ENCODE data around the gene KIAA1210.

KIAA1210 gene

GRCh38 chrX:119072744-119073143 lies 54.9 kb downstream of the KIAA1210 start, which contains the start of gene CT47C1:
Gene CT47C1 (plus strand): TSS chrX:119072993. CDS start chrX:119073226, 233 bp downstream.
- no peaks in the 10 kb centered on the region for H3K27me3 Mint-ChIP-seq
- H3K36me3 Mint-ChIP-seq = no peaks in the 10 kb centered on the region
- no peak within 1 kb of the TSS for H3K4me3 Mint-ChIP-seq
- H3K4me1 Mint-ChIP-seq (ENCODE audit: low read depth) = no peaks in the 10 kb centered on the region
- no peaks in the 10 kb centered on the region for H3K9me3 Mint-ChIP-seq (ENCODE audit: low read depth)
- no peak within 1 kb of the TSS for H3K27ac Mint-ChIP-seq

- H3K4me3 Mint-ChIP-seq = no peak overlapping the region
- no peak overlapping the region for H3K27ac Mint-ChIP-seq
Measured at GRCh38 chrX:119071381-119071780, 56.2 kb downstream of the KIAA1210 start.

GRCh38 chrX:119069762-119070161 lies 57.9 kb downstream of the KIAA1210 start:
- Mint-ChIP-seq H3K4me3 (no peak overlapping the region), H3K9me3 (ENCODE audit: low read depth) (no peaks in the 10 kb centered on the region), H3K27ac (no peak overlapping the region), H3K27me3 (no peaks in the 10 kb centered on the region), H3K4me1 (ENCODE audit: low read depth) (no peaks in the 10 kb centered on the region), H3K36me3 (no peaks in the 10 kb centered on the region)

More at GRCh38 chrX:119071381-119071780, 56.2 kb downstream of the KIAA1210 start:
- Mint-ChIP-seq H3K27me3 (no peaks in the 10 kb centered on the region), H3K4me1 (ENCODE audit: low read depth) (no peaks in the 10 kb centered on the region), H3K9me3 (ENCODE audit: low read depth) (no peaks in the 10 kb centered on the region), H3K36me3 (no peaks in the 10 kb centered on the region)

GRCh38 chrX:119069128-119069527 lies 58.5 kb downstream of the KIAA1210 start:
- no peak overlapping the region for H3K4me3 Mint-ChIP-seq
- no peaks in the 10 kb centered on the region for H3K9me3 Mint-ChIP-seq (ENCODE audit: low read depth)
- no peaks in the 10 kb centered on the region for H3K27me3 Mint-ChIP-seq
- H3K27ac Mint-ChIP-seq = no peak overlapping the region
- H3K4me1 Mint-ChIP-seq (ENCODE audit: low read depth) = no peaks in the 10 kb centered on the region
- H3K36me3 Mint-ChIP-seq = no peaks in the 10 kb centered on the region

GRCh38 chrX:119067023-119067739 lies 60.4 kb downstream of the KIAA1210 start:
- Mint-ChIP-seq H3K27ac (no peak overlapping the region), H3K27me3 (no peaks in the 10 kb centered on the region), H3K4me1 (ENCODE audit: low read depth) (no peaks in the 10 kb centered on the region), H3K4me3 (no peak overlapping the region), H3K36me3 (no peaks in the 10 kb centered on the region), H3K9me3 (ENCODE audit: low read depth) (no peaks in the 10 kb centered on the region)

- Mint-ChIP-seq H3K27ac (no peak overlapping the region), H3K36me3 (no peaks in the 10 kb centered on the region)
Measured at GRCh38 chrX:119063428-119063827, 64.2 kb downstream of the KIAA1210 start.

GRCh38 chrX:119062750-119063374 lies 64.8 kb downstream of the KIAA1210 start:
- Mint-ChIP-seq H3K4me3 (no peak overlapping the region), H3K4me1 (ENCODE audit: low read depth) (no peaks in the 10 kb centered on the region), H3K27ac (no peak overlapping the region), H3K36me3 (no peaks in the 10 kb centered on the region), H3K9me3 (ENCODE audit: low read depth) (no peaks in the 10 kb centered on the region), H3K27me3 (no peaks in the 10 kb centered on the region)

More at GRCh38 chrX:119063428-119063827, 64.2 kb downstream of the KIAA1210 start:
- H3K27me3 Mint-ChIP-seq = no peaks in the 10 kb centered on the region
- no peaks in the 10 kb centered on the region for H3K9me3 Mint-ChIP-seq (ENCODE audit: low read depth)
- no peak overlapping the region for H3K4me3 Mint-ChIP-seq
- H3K4me1 Mint-ChIP-seq (ENCODE audit: low read depth) = no peaks in the 10 kb centered on the region

- Mint-ChIP-seq H3K27me3 (peaks cover 3% of the 10 kb centered on the region), H3K9me3 (ENCODE audit: low read depth) (no peaks in the 10 kb centered on the region), H3K27ac (no peak overlapping the region), H3K4me1 (ENCODE audit: low read depth) (no peaks in the 10 kb centered on the region), H3K36me3 (no peaks in the 10 kb centered on the region), H3K4me3 (no peak overlapping the region)
Measured at GRCh38 chrX:119055687-119056086, 71.9 kb downstream of the KIAA1210 start.

- Mint-ChIP-seq H3K4me1 (ENCODE audit: low read depth) (no peaks in the 10 kb centered on the region), H3K4me3 (no peak overlapping the region), H3K27me3 (peaks cover 2% of the 10 kb centered on the region), H3K9me3 (ENCODE audit: low read depth) (no peaks in the 10 kb centered on the region), H3K27ac (no peak overlapping the region), H3K36me3 (no peaks in the 10 kb centered on the region)
Measured at GRCh38 chrX:119045884-119046283, 81.7 kb downstream of the KIAA1210 start.

- no peaks in the 10 kb centered on the region for H3K36me3 Mint-ChIP-seq
- H3K4me3 Mint-ChIP-seq = no peak overlapping the region
- H3K27ac Mint-ChIP-seq = no peak overlapping the region
- H3K9me3 Mint-ChIP-seq (ENCODE audit: low read depth) = no peaks in the 10 kb centered on the region
- no peaks in the 10 kb centered on the region for H3K4me1 Mint-ChIP-seq (ENCODE audit: low read depth)
- no peaks in the 10 kb centered on the region for H3K27me3 Mint-ChIP-seq
Measured at GRCh38 chrX:119042996-119043395, 84.6 kb downstream of the KIAA1210 start.

GRCh38 chrX:119042040-119042439 lies 85.6 kb downstream of the KIAA1210 start:
- no peaks in the 10 kb centered on the region for H3K9me3 Mint-ChIP-seq (ENCODE audit: low read depth)
- no peaks in the 10 kb centered on the region for H3K27me3 Mint-ChIP-seq
- H3K4me1 Mint-ChIP-seq (ENCODE audit: low read depth) = no peaks in the 10 kb centered on the region
- H3K4me3 Mint-ChIP-seq = no peak overlapping the region
- no peaks in the 10 kb centered on the region for H3K36me3 Mint-ChIP-seq
- H3K27ac Mint-ChIP-seq = no peak overlapping the region

- H3K27ac Mint-ChIP-seq = no peak overlapping the region
- no peaks in the 10 kb centered on the region for H3K9me3 Mint-ChIP-seq (ENCODE audit: low read depth)
- no peaks in the 10 kb centered on the region for H3K36me3 Mint-ChIP-seq
- H3K27me3 Mint-ChIP-seq = no peaks in the 10 kb centered on the region
- no peaks in the 10 kb centered on the region for H3K4me1 Mint-ChIP-seq (ENCODE audit: low read depth)
- no peak overlapping the region for H3K4me3 Mint-ChIP-seq
Measured at GRCh38 chrX:119041175-119041574, 86.4 kb downstream of the KIAA1210 start.

GRCh38 chrX:119040432-119040831 lies 87.2 kb downstream of the KIAA1210 start:
- Mint-ChIP-seq H3K4me1 (ENCODE audit: low read depth) (no peaks in the 10 kb centered on the region), H3K36me3 (no peaks in the 10 kb centered on the region)

GRCh38 chrX:119036107-119037029 lies 91.2 kb downstream of the KIAA1210 start:
- H3K4me3 Mint-ChIP-seq = no peak overlapping the region

More at GRCh38 chrX:119040432-119040831, 87.2 kb downstream of the KIAA1210 start:
- Mint-ChIP-seq H3K9me3 (ENCODE audit: low read depth) (no peaks in the 10 kb centered on the region), H3K4me3 (no peak overlapping the region), H3K27me3 (no peaks in the 10 kb centered on the region), H3K27ac (no peak overlapping the region)

GRCh38 chrX:119030990-119031389 lies 96.6 kb downstream of the KIAA1210 start:
- Mint-ChIP-seq H3K36me3 (no peaks in the 10 kb centered on the region), H3K27me3 (no peaks in the 10 kb centered on the region), H3K27ac (no peak overlapping the region), H3K4me3 (no peak overlapping the region), H3K4me1 (ENCODE audit: low read depth) (no peaks in the 10 kb centered on the region), H3K9me3 (ENCODE audit: low read depth) (no peaks in the 10 kb centered on the region)

More at GRCh38 chrX:119036107-119037029, 91.2 kb downstream of the KIAA1210 start:
- H3K27ac Mint-ChIP-seq = no peak overlapping the region
- H3K4me1 Mint-ChIP-seq (ENCODE audit: low read depth) = no peaks in the 10 kb centered on the region
- H3K9me3 Mint-ChIP-seq (ENCODE audit: low read depth) = no peaks in the 10 kb centered on the region
- H3K36me3 Mint-ChIP-seq = no peaks in the 10 kb centered on the region
- no peaks in the 10 kb centered on the region for H3K27me3 Mint-ChIP-seq
